ENCODE measurements around the gene SLC35B1.

SLC35B1 gene

GRCh38 chr17:49715717-49716279 lies 8.0 kb upstream of the SLC35B1 start:
- TF ChIP-seq CTCF (IDR thresholded peaks at IDR 0.05; ENCODE audit: low read depth, low read length) (no peak), EZH2phosphoT487 (IDR thresholded peaks at IDR 0.05; ENCODE audit: low read depth) (no peak)
- no peak overlapping the region for H2AFZ ChIP-seq (ENCODE audit: low read depth, low read length)
- no peak overlapping the region for H3K27ac ChIP-seq (ENCODE audit: low read length)
- no peak overlapping the region for H3K4me2 ChIP-seq (ENCODE audit: low read length)
- H3K4me3 ChIP-seq (ENCODE audit: low read length) = no peak overlapping the region
- H3K4me1 ChIP-seq (ENCODE audit: low read length) = peaks cover 12% of the 10 kb centered on the region
- H4K20me1 ChIP-seq (ENCODE audit: insufficient read depth, low read length) = no peaks in the 10 kb centered on the region
- no peaks in the 10 kb centered on the region for H3K27me3 ChIP-seq (ENCODE audit: low read depth, low read length)
- no peaks in the 10 kb centered on the region for H3K79me2 ChIP-seq (ENCODE audit: low read length)
- H3K9ac ChIP-seq (ENCODE audit: low read length) = no peak overlapping the region
- H3K9me3 ChIP-seq (ENCODE audit: insufficient read depth, low read length) = no peaks in the 10 kb centered on the region
- peaks cover 4% of the 10 kb centered on the region for H3K36me3 ChIP-seq (replicated peaks; ENCODE audit: low read depth, low read length)

- Histone ChIP-seq H3K79me2 (ENCODE audit: low read length) (no peaks in the 10 kb centered on the region), H2AFZ (ENCODE audit: low read depth, low read length) (no peak overlapping the region), H3K4me1 (ENCODE audit: low read length) (peaks cover 12% of the 10 kb centered on the region), H3K4me2 (ENCODE audit: low read length) (no peak overlapping the region), H3K36me3 (replicated peaks; ENCODE audit: low read depth, low read length) (peaks cover 4% of the 10 kb centered on the region), H4K20me1 (ENCODE audit: insufficient read depth, low read length) (no peaks in the 10 kb centered on the region), H3K27ac (ENCODE audit: low read length) (no peak overlapping the region), H3K9ac (ENCODE audit: low read length) (no peak overlapping the region), H3K4me3 (ENCODE audit: low read length) (no peak overlapping the region), H3K27me3 (ENCODE audit: low read depth, low read length) (no peaks in the 10 kb centered on the region), H3K9me3 (ENCODE audit: insufficient read depth, low read length) (no peaks in the 10 kb centered on the region)
- no peak for TF ChIP-seq EZH2phosphoT487 (IDR thresholded peaks at IDR 0.05; ENCODE audit: low read depth)
- TF ChIP-seq CTCF (IDR thresholded peaks at IDR 0.05; ENCODE audit: low read depth, low read length) = no peak
These were observed 7.5 kb upstream of the SLC35B1 start for GRCh38 chr17:49715216-49715615.

- Histone ChIP-seq H3K27ac (ENCODE audit: low read length) (no peak overlapping the region), H3K9me3 (ENCODE audit: insufficient read depth, low read length) (no peaks in the 10 kb centered on the region), H4K20me1 (ENCODE audit: insufficient read depth, low read length) (no peaks in the 10 kb centered on the region), H3K27me3 (ENCODE audit: low read depth, low read length) (no peaks in the 10 kb centered on the region), H3K9ac (ENCODE audit: low read length) (peak overlapping the region; percentile 38; the same call in 1 of the 2 replicates), H3K4me3 (ENCODE audit: low read length) (peak overlapping the region; percentile 97), H2AFZ (ENCODE audit: low read depth, low read length) (peak overlapping the region; percentile 74), H3K4me2 (ENCODE audit: low read length) (peak overlapping the region; percentile 75), H3K4me1 (ENCODE audit: low read length) (peaks cover 13% of the 10 kb centered on the region), H3K36me3 (replicated peaks; ENCODE audit: low read depth, low read length) (peaks cover 14% of the 10 kb centered on the region), H3K79me2 (ENCODE audit: low read length) (peaks cover 22% of the 10 kb centered on the region)
- TF ChIP-seq CTCF (IDR thresholded peaks at IDR 0.05; ENCODE audit: low read depth, low read length) (no peak), EZH2phosphoT487 (IDR thresholded peaks at IDR 0.05; ENCODE audit: low read depth) (no peak)
These were observed 885 bp upstream of the SLC35B1 start for GRCh38 chr17:49708515-49709183.

DNA sequence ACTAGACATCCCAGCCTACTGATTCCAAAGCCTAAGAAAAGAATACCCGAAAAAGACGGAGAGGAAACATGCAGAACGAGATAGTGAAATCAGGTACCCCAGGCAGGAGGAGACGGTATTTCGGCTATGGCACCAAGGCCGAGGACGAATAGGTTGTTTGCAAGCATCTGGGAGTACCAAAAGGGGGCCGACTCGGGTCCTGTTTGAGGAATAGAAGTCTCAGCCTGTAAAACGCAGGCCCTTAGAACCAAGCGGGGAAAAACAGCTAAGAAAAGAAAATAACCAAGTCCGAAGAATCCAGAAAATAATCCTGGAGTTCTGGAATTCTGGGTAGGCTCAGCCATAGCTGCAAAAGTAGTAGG lies 537 bp downstream of the SLC35B1 start:
- peak overlapping the region; percentile 65 for H3K27ac ChIP-seq (ENCODE audit: low read length)
- H3K4me3 ChIP-seq (ENCODE audit: low read length) = peak overlapping the region; percentile 97
- peaks cover 13% of the 10 kb centered on the region for H3K4me1 ChIP-seq (ENCODE audit: low read length)
- peaks cover 22% of the 10 kb centered on the region for H3K36me3 ChIP-seq (replicated peaks; ENCODE audit: low read depth, low read length)
- H3K9me3 ChIP-seq (ENCODE audit: insufficient read depth, low read length) = no peaks in the 10 kb centered on the region
- peaks cover 22% of the 10 kb centered on the region for H3K79me2 ChIP-seq (ENCODE audit: low read length)
- H4K20me1 ChIP-seq (ENCODE audit: insufficient read depth, low read length) = no peaks in the 10 kb centered on the region
- TF ChIP-seq EZH2phosphoT487 (IDR thresholded peaks at IDR 0.05; ENCODE audit: low read depth) (no peak), CTCF (IDR thresholded peaks at IDR 0.05; ENCODE audit: low read depth, low read length) (peak; percentile 19; the same call in 1 of the 2 replicates)
- H2AFZ ChIP-seq (ENCODE audit: low read depth, low read length) = no peak overlapping the region
- peak overlapping the region; percentile 74 for H3K9ac ChIP-seq (ENCODE audit: low read length)
- peak overlapping the region; percentile 98 for H3K4me2 ChIP-seq (ENCODE audit: low read length)
- no peaks in the 10 kb centered on the region for H3K27me3 ChIP-seq (ENCODE audit: low read depth, low read length)
